Activated CD8-positive, alpha-beta memory T cell treated with anti-CD3 and anti-CD28 coated beads, Interleukin-2, amount 50 U/mL, for 1 hour (primary cell): ENCODE measurements around the gene SIGLEC15.
"Not testable (repeated sequence)": the region's sequence is repeated elsewhere in the genome, so short reads cannot be mapped to it uniquely, and the experiment has no call there.

Experiments
- DNase-seq: peaks from one replicate; pipeline ENCODE4 v3.0.0-alpha.2; 2020; ENCODE audit errors: extremely low read depth

SIGLEC15 gene

GRCh38 chr18:45825258-45826044 lies at the start of gene SIGLEC15:
Gene SIGLEC15 (plus strand): TSS chr18:45825675. CDS start chr18:45825729, 54 bp downstream.
- DNase-seq: no peak

GRCh38 chr18:45775743-45776142 lies 49.7 kb upstream of the SIGLEC15 start:
- DNase-seq: no peak

GRCh38 chr18:45777393-45777792 lies 48.1 kb upstream of the SIGLEC15 start:
- DNase-seq: no peak

- DNase-seq: no peak
Measured at GRCh38 chr18:45780568-45780967, 44.9 kb upstream of the SIGLEC15 start.

- DNase-seq: no peak
Measured at GRCh38 chr18:45782662-45783061, 42.8 kb upstream of the SIGLEC15 start.

GRCh38 chr18:45783097-45784075 lies 42.1 kb upstream of the SIGLEC15 start:
- no peak for DNase-seq

GRCh38 chr18:45785134-45785533 lies 40.3 kb upstream of the SIGLEC15 start:
- DNase-seq: no peak

- no peak for DNase-seq
Measured at GRCh38 chr18:45786941-45787340, 38.5 kb upstream of the SIGLEC15 start.

- DNase-seq: no peak
Measured at GRCh38 chr18:45787346-45787745, 38.1 kb upstream of the SIGLEC15 start.

GRCh38 chr18:45788861-45789260 lies 36.6 kb upstream of the SIGLEC15 start:
- no peak for DNase-seq

- no peak for DNase-seq
Measured at GRCh38 chr18:45792506-45793263, 32.8 kb upstream of the SIGLEC15 start.

GRCh38 chr18:45793264-45793965 lies 32.1 kb upstream of the SIGLEC15 start:
- no peak for DNase-seq

- no peak for DNase-seq
Measured at GRCh38 chr18:45801416-45802004, 24.0 kb upstream of the SIGLEC15 start.

GRCh38 chr18:45802814-45803492 lies 22.5 kb upstream of the SIGLEC15 start:
- no peak for DNase-seq

- DNase-seq: no peak
Measured at GRCh38 chr18:45805551-45805950, 19.9 kb upstream of the SIGLEC15 start.

GRCh38 chr18:45806226-45806625 lies 19.2 kb upstream of the SIGLEC15 start:
- DNase-seq: no peak

- DNase-seq: not testable (repeated sequence)
Measured at GRCh38 chr18:45807144-45807543, 18.3 kb upstream of the SIGLEC15 start.

- DNase-seq: not testable (repeated sequence)
Measured at GRCh38 chr18:45814733-45815132, 10.7 kb upstream of the SIGLEC15 start.

- no peak for DNase-seq
Measured at GRCh38 chr18:45817543-45817942, 7.9 kb upstream of the SIGLEC15 start.

GRCh38 chr18:45818765-45819164 lies 6.7 kb upstream of the SIGLEC15 start:
- not testable (repeated sequence) for DNase-seq
